HepG2 (cell line): ENCODE results near the gene LIMCH1. TPM values are rescaled to one million over a fixed set of nuclear protein-coding genes. Genes with fewer than 3 reads are reported as not detected.

Source experiments
- ATAC-seq: fragments of 200-7000 bp; cut with Tn5 transposase; 3 replicates; pipeline ENCODE4 v1.9.1; 2020; ENCODE audit warnings: mild to moderate bottlenecking, moderate library complexity
- BruUV-seq: library from RNA; stranded (reverse); fragments of 400-500 nt; replicated peaks from 2 replicates; lab custom pipeline; 2021; lab: Mats Ljungman, UMichigan
- CTCF ChIA-PET: fragments of 300-600 bp; formaldehyde crosslinking; extraction: SDS; loops from one replicate; lab custom pipeline; 2021; ENCODE audit warnings: low total read pairs, inconsistent platforms, low intra/inter-chr PET ratio; lab: Yijun Ruan, JAX
- POLR2A ChIA-PET: fragments of 350-600 bp; sonication (Branson Sonifier 250); formaldehyde crosslinking; loops from one replicate; lab custom pipeline; 2020; ENCODE audit warnings: antibody characterized with exemption, inconsistent platforms; lab: Yijun Ruan, JAX
- DNase-seq: peaks from one replicate; pipeline ENCODE4 v3.0.0-alpha.2; 2015; ENCODE audit warnings: low spot score
- FAIRE-seq: peaks from 3 replicates; lab custom pipeline; 2011; peaks lifted over from hg19 to GRCh38; lab: Jason Lieb, UNC
- H2AFZ ChIP-seq: one replicate; pipeline ENCODE4 v1.6.1; 2011; ENCODE audit warnings: low read length, inconsistent platforms
- H3K27ac ChIP-seq: fragments of 300-600 bp; 3 replicates; pipeline ENCODE4 v1.8.0; 2011; ENCODE audit warnings: mixed run types, mild to moderate bottlenecking, mixed read lengths, low read length, inconsistent platforms; ENCODE audit not compliant: insufficient read depth; ENCODE audit errors: extremely low read length
- H3K27me3 ChIP-seq, 2 experiments: fragments of 200-600 bp in 1 of 2; 2 replicates in 1 of 2; 3 replicates in 1 of 2; pipeline versions ENCODE4 v1.6.0 to v1.8.0; 2011; ENCODE audit warnings: low read length in 2 of 2, mild to moderate bottlenecking in 2 of 2, moderate library complexity in 2 of 2, inconsistent platforms in 1 of 2; ENCODE audit not compliant: insufficient read depth in 2 of 2, control insufficient read depth in 1 of 2
- H3K36me3 ChIP-seq, 2 experiments: fragments of 200-600 bp in 1 of 2; replicated peaks in 1 of 2; 2 replicates in 1 of 2; 3 replicates in 1 of 2; pipeline versions ENCODE4 v1.5.1 to v1.8.0; 2011; ENCODE audit warnings: low read length in 2 of 2, inconsistent platforms in 1 of 2; ENCODE audit not compliant: insufficient read depth in 2 of 2, control insufficient read depth in 1 of 2
- H3K4me1 ChIP-seq: 2 replicates; pipeline ENCODE4 v1.5.1; 2012; ENCODE audit warnings: low read length, inconsistent platforms; ENCODE audit not compliant: insufficient read depth
- H3K4me2 ChIP-seq: 2 replicates; pipeline ENCODE4 v1.6.0; 2011; ENCODE audit warnings: low read depth, low read length, inconsistent platforms
- H3K4me3 ChIP-seq, 3 experiments: fragments of 200-600 bp in 1 of 3; sonication (generic), shearing (Covaris generic) in 1 of 3; replicated peaks in 1 of 3; 2 replicates each; pipeline ENCODE4 v1.5.1; 2011 to 2016; ENCODE audit warnings: low read length in 3 of 3, inconsistent platforms in 2 of 3, low read depth in 2 of 3, mild to moderate bottlenecking in 2 of 3, control low read depth in 1 of 3, mixed read lengths in 1 of 3; ENCODE audit not compliant: insufficient read depth in 1 of 3
- H3K79me2 ChIP-seq: one replicate; pipeline ENCODE4 v1.6.1; 2011; ENCODE audit warnings: low read length, inconsistent platforms; ENCODE audit not compliant: insufficient read depth
- H3K9ac ChIP-seq: 2 replicates; pipeline ENCODE4 v1.6.0; 2011; ENCODE audit warnings: mild to moderate bottlenecking, low read depth, low read length, inconsistent platforms; ENCODE audit not compliant: insufficient read depth
- H3K9me3 ChIP-seq: 2 replicates; pipeline ENCODE4 v1.5.1; 2012; ENCODE audit warnings: mild to moderate bottlenecking, low read length
- H4K20me1 ChIP-seq: 2 replicates; pipeline ENCODE4 v1.6.0; 2011; ENCODE audit warnings: inconsistent platforms, mild to moderate bottlenecking, low read length, moderate library complexity; ENCODE audit not compliant: insufficient read depth
- DNMT1 ChIP-seq: sonication (generic); formaldehyde crosslinking; IDR thresholded peaks from 2 replicates; pipeline ENCODE4 v1.5.1; 2020; ENCODE audit warnings: mild to moderate bottlenecking, missing genetic modification reagents
- RFX3 ChIP-seq: IDR thresholded peaks from 2 replicates; pipeline ENCODE4 v1.6.1; 2016; ENCODE audit warnings: missing biosample characterization, missing genetic modification reagents
- SAP130 ChIP-seq: IDR thresholded peaks from 2 replicates; pipeline ENCODE4 v1.6.1; 2016; ENCODE audit warnings: low read depth
- SMAD3 ChIP-seq: sonication (generic); formaldehyde crosslinking; IDR thresholded peaks from 2 replicates; pipeline ENCODE4 v1.4.0; 2020; ENCODE audit warnings: missing genetic modification reagents
- SNAI1 ChIP-seq: sonication (generic); formaldehyde crosslinking; IDR thresholded peaks from 2 replicates; pipeline ENCODE4 v1.5.0; 2020; ENCODE audit warnings: mild to moderate bottlenecking, missing genetic modification reagents, borderline replicate concordance
- SOX13 ChIP-seq, 3 experiments: fragments of 450-650 bp in 1 of 3; sonication (generic) in 1 of 3; formaldehyde crosslinking in 1 of 3; IDR thresholded peaks in 2 of 3; conservative IDR thresholded peaks in 1 of 3; 2 replicates each; pipeline versions ENCODE4 v1.5.0 to v1.6.1; 2016 to 2020; ENCODE audit warnings: antibody characterized with exemption in 1 of 3, mild to moderate bottlenecking in 1 of 3, missing compliant biosample characterization in 1 of 3, missing genetic modification reagents in 1 of 3, moderate library complexity in 1 of 3
- TGIF2 ChIP-seq: IDR thresholded peaks from 2 replicates; pipeline ENCODE4 v1.6.1; 2016; ENCODE audit warnings: control low read depth, missing compliant biosample characterization
- TIGD3 ChIP-seq: sonication (generic); formaldehyde crosslinking; IDR thresholded peaks from 2 replicates; pipeline ENCODE4 v1.5.1; 2020; ENCODE audit warnings: mild to moderate bottlenecking, missing genetic modification reagents, borderline replicate concordance
- ZNF362 ChIP-seq: sonication (generic); formaldehyde crosslinking; IDR thresholded peaks from 2 replicates; pipeline ENCODE4 v1.4.0; 2020; ENCODE audit warnings: missing genetic modification reagents, mild to moderate bottlenecking, borderline replicate concordance
- ZNF562 ChIP-seq: sonication (generic); formaldehyde crosslinking; IDR thresholded peaks from 2 replicates; pipeline ENCODE4 v1.8.0; 2022; ENCODE audit warnings: missing genetic modification reagents, borderline replicate concordance
- ZNF563 ChIP-seq: sonication (generic); formaldehyde crosslinking; IDR thresholded peaks from 2 replicates; pipeline ENCODE4 v1.8.0; 2022; ENCODE audit warnings: mild to moderate bottlenecking, moderate library complexity, missing genetic modification reagents
- ZNF678 ChIP-seq: sonication (generic); formaldehyde crosslinking; IDR thresholded peaks from 2 replicates; pipeline ENCODE4 v1.4.0; 2020; ENCODE audit warnings: mild to moderate bottlenecking, missing genetic modification reagents
- WGBS: methylation state at CpG from one replicate; pipeline ENCODE4 v1.1.6; 2017; ENCODE audit warnings: low lambda C conversion rate; 5-methylcytosine and 5-hydroxymethylcytosine counted together
- in situ Hi-C: cut with HindIII; loops from 2 replicates; pipeline ENCODE4 v1.10.0; 2017; ENCODE audit warnings: low pct_unique_long_range_greater_than_20kb; ENCODE audit not compliant: extremely low pct_ligation_motif_present
- intact Hi-C: fragments of 100-400 bp; cut with micrococcal nuclease; formaldehyde crosslinking; loops from one replicate; pipeline ENCODE4 v1.10.0; 2022; ENCODE audit not compliant: unreplicated experiment
- polyA plus RNA-seq, 8 experiments: library from polyadenylated mRNA; depleted of rRNA in 3 of 8; stranded (reverse) in 7 of 8; unstranded in 1 of 8; fragments of >200 nt; fragmentation: Illumina TruSeq in 4 of 8; extraction: Trizol in 4 of 8; gene quantifications; 2 replicates each; pipeline versions ENCODE4 v1.2.1 to v1.2.3, GENCODE V29; 2011 to 2016; ENCODE audit warnings: low read depth in 4 of 8, missing spikeins in 1 of 8, mixed read lengths in 1 of 8; ENCODE audit not compliant: insufficient read depth in 1 of 8
- total RNA-seq, 5 experiments: library from RNA; depleted of rRNA; stranded (reverse); fragments of >200 nt; fragmentation: Illumina TruSeq; extraction: Trizol; gene quantifications; 2 replicates each; pipeline ENCODE4 v1.2.3, GENCODE V29; 2016; ENCODE audit warnings: low read depth in 1 of 5

The LIMCH1 gene
- total and polyA plus RNA-seq, 2 of the 13 experiments (the other 11 are each of a cell fraction or from before 2014, with no cell fraction given) = 0.04 TPM; not detected in 1

- no peak for TF ChIP-seq ZNF563 (CRISPR knock-in tag)
- TF ChIP-seq SNAI1 (CRISPR knock-in tag) = no peak
- no peak for TF ChIP-seq ZNF362 (CRISPR knock-in tag)
- no peak for TF ChIP-seq TGIF2 (CRISPR knock-in tag)
- TF ChIP-seq TIGD3 = no peak
- TF ChIP-seq SAP130 (CRISPR knock-in tag) = no peak
- TF ChIP-seq, all 625 proteins: peak for 0
Observed at GRCh38 chr4:41635441-41635840, 97.5 kb downstream of the LIMCH1 start (continued).

GRCh38 chr4:41638203-41638602 is 100.2 kb downstream of the LIMCH1 start:
- no peaks in the 10 kb centered on the region for H3K79me2 ChIP-seq
- no peak overlapping the region for H3K4me3 ChIP-seq
- no peaks in the 10 kb centered on the region for H3K9me3 ChIP-seq
- BruUV-seq = no TSS peak
- FAIRE-seq (no peak), DNase-seq (no peak), ATAC-seq (no peak)
- intact Hi-C loops = no loop called here
- H3K27ac ChIP-seq = no peak overlapping the region
- H3K9ac ChIP-seq = no peak overlapping the region
- H3K4me1 ChIP-seq = no peaks in the 10 kb centered on the region
- H4K20me1 ChIP-seq = no peaks in the 10 kb centered on the region
- peaks cover 0 to 5% of the 10 kb centered on the region in 2 experiments; a peak in 1 of 5 replicates for H3K27me3 ChIP-seq
- TF ChIP-seq ZNF678 (CRISPR knock-in tag) (no peak), ZNF562 (CRISPR knock-in tag) (no peak), SMAD3 (CRISPR knock-in tag) (no peak), RFX3 (CRISPR knock-in tag) (no peak), DNMT1 (no peak), SOX13 (IDR thresholded peaks at IDR 0.05) (no peak), SOX13 (CRISPR knock-in tag; conservative IDR thresholded peaks at IDR 0.05 in 1 of 2, IDR thresholded peaks at IDR 0.05 in 1 of 2) (no peak)
- H3K4me2 ChIP-seq = no peak overlapping the region
- in situ Hi-C loops = no loop called here
- POLR2A ChIA-PET = no interaction called here
- H3K36me3 ChIP-seq = no peaks in the 10 kb centered on the region
- WGBS = 66% methylated on average over 3 of the region's 3 CpGs
- no peak overlapping the region for H2AFZ ChIP-seq
- CTCF ChIA-PET = no interaction called here
